GM12865 (cell line): ENCODE data around the gene RBM24.

Experiments
- DNase-seq: peaks from one replicate; pipeline ENCODE4 v3.0.0; 2010; ENCODE audit warnings: low read depth
- H3K4me3 ChIP-seq: 2 replicates; pipeline ENCODE4 v1.5.1; 2011; ENCODE audit warnings: mild to moderate bottlenecking, low read depth, low read length, control low read depth
- CTCF ChIP-seq: IDR thresholded peaks from 2 replicates; pipeline ENCODE4 v1.5.1; 2011; ENCODE audit warnings: low read length, control low read depth, low read depth, inconsistent platforms; ENCODE audit not compliant: insufficient read depth; ENCODE audit errors: missing control alignments

RBM24 gene

DNA sequence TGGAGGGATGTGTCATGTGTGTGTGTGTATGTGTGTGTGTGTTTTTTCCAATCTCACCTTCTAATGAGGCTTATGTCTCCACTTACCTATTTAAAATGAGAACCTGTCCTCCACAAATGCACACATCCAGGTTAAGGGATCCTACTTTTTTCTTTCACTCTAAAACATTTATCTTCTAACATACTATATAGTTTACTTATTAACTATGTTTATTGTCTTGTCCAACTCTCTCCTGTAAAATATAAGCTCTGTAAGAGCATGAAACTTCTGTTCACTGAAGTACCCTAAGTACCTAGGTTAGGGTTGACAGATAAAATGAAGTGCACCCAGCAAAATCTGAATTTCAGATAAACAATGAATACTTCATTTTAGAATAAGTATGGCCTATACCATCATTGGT, 29.2 kb upstream of the RBM24 start:
- TF ChIP-seq CTCF: no peak
- no peak for DNase-seq
- no peak overlapping the region for H3K4me3 ChIP-seq

- no peak overlapping the region for H3K4me3 ChIP-seq
- TF ChIP-seq CTCF: no peak
- no peak for DNase-seq
Observed at GRCh38 chr6:17258749-17259148, 22.4 kb upstream of the RBM24 start.

DNA sequence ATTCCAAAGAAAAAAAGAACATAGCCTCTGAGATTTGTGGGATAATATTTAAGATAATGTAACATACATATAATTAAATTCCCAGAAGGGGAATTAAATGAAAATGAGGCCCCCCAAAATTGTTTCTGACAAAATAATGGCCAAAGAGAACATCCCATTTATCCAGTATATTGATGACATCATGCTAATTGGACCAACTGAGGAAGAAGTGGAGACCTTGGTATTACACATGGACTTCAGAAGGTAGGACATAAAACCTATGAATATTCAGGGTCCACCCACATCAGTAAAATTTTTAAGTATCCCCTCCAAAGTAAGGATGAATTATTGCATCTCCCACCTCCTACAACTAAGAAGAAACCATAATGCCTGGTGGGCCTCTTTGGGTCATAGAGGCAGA, 15.6 kb upstream of the RBM24 start:
- DNase-seq: no peak
- no peak for TF ChIP-seq CTCF
- no peak overlapping the region for H3K4me3 ChIP-seq

GRCh38 chr6:17267566-17267965, 13.6 kb upstream of the RBM24 start:
- no peak overlapping the region for H3K4me3 ChIP-seq
- no peak for TF ChIP-seq CTCF
- DNase-seq: no peak

- DNase-seq: no peak
- TF ChIP-seq CTCF: no peak
- H3K4me3 ChIP-seq: no peak overlapping the region
Observed at GRCh38 chr6:17268114-17268513, 13.0 kb upstream of the RBM24 start.

- DNase-seq: no peak
- no peak for TF ChIP-seq CTCF
- no peak overlapping the region for H3K4me3 ChIP-seq
Observed at GRCh38 chr6:17269840-17270239, 11.3 kb upstream of the RBM24 start.

- no peak for DNase-seq
- no peak overlapping the region for H3K4me3 ChIP-seq
- no peak for TF ChIP-seq CTCF
Observed at GRCh38 chr6:17271628-17272027, 9.5 kb upstream of the RBM24 start.
